Lower leg skin (tissue), 4 donors: ENCODE measurements around the gene HERPUD2. TPM values are rescaled to one million over a fixed set of nuclear protein-coding genes. Genes with fewer than 3 reads are reported as not detected.

Experiments
- DNase-seq, 2 donors: peaks; one replicate each; pipeline ENCODE4 v3.0.0-alpha.2; 2019; ENCODE audit warnings: low spot score in 2 of 2
- H3K4me3 ChIP-seq: fragments of 200-600 bp; sonication (generic); 2 replicates; pipeline ENCODE4 v1.5.1; 2017; ENCODE audit warnings: mild to moderate bottlenecking, low read depth; ENCODE audit not compliant: poor library complexity, severe bottlenecking
- CTCF ChIP-seq, 3 donors: fragments of 450-650 bp; IDR thresholded peaks; one replicate each; pipeline ENCODE4 v1.5.1; 2016; ENCODE audit warnings: antibody characterized with exemption in 3 of 3, mild to moderate bottlenecking in 3 of 3, moderate library complexity in 2 of 3
- POLR2A ChIP-seq, 2 donors: fragments of 450-650 bp; IDR thresholded peaks; one replicate each; pipeline ENCODE4 v1.6.1; 2016 to 2017; ENCODE audit warnings: antibody characterized with exemption in 2 of 2, mild to moderate bottlenecking in 1 of 2, moderate library complexity in 1 of 2
- WGBS, 2 donors: methylation state at CpG; one replicate each; pipeline ENCODE4 v1.1.5; 2018; 5-methylcytosine and 5-hydroxymethylcytosine counted together
- intact Hi-C: fragments of 100-400 bp; cut with DNase I; formaldehyde crosslinking; loops from one replicate; pipeline ENCODE4 v1.15.0; 2023; ENCODE audit warnings: low total_unique reads
- total RNA-seq, 4 donors: library from RNA; depleted of rRNA; stranded (reverse); fragments of >200 nt; gene quantifications; one replicate each; pipeline ENCODE4 v1.1.0, GENCODE V29; 2016

Gene HERPUD2
- total RNA-seq, 4 donors from 2014 or later, result 24.8 to 44.1 (median 39.3) TPM

- TF ChIP-seq CTCF (IDR thresholded peaks at IDR 0.05) (no peak), POLR2A (IDR thresholded peaks at IDR 0.05) (no peak)
- 95 to 96% methylated on average over 7 of the region's 7 CpGs for WGBS, 2 donors
- intact Hi-C loops, result no loop called here
- no peak overlapping the region for H3K4me3 ChIP-seq
- DNase-seq, result no peak
Measured at GRCh38 chr7:35712563-35713226, 17.8 kb upstream of the HERPUD2 start.

GRCh38 chr7:35707422-35707821, 12.5 kb upstream of the HERPUD2 start:
- WGBS, 2 donors, result 40 to 70% methylated on average over 4 of the region's 4 CpGs
- TF ChIP-seq POLR2A (IDR thresholded peaks at IDR 0.05) (no peak), CTCF (IDR thresholded peaks at IDR 0.05) (no peak)
- intact Hi-C loops, result no loop called here

GRCh38 chr7:35705932-35706461, 11.1 kb upstream of the HERPUD2 start:
- DNase-seq, result no peak
- TF ChIP-seq POLR2A (IDR thresholded peaks at IDR 0.05) (no peak), CTCF (IDR thresholded peaks at IDR 0.05) (no peak)

More at GRCh38 chr7:35707422-35707821, 12.5 kb upstream of the HERPUD2 start:
- no peak for DNase-seq
- no peak overlapping the region for H3K4me3 ChIP-seq

GRCh38 chr7:35704261-35704660, 9.3 kb upstream of the HERPUD2 start:
- TF ChIP-seq CTCF (IDR thresholded peaks at IDR 0.05) (no peak), POLR2A (IDR thresholded peaks at IDR 0.05) (no peak)
- 25 to 63% methylated on average over 1 of the region's 1 CpG for WGBS, 2 donors
- DNase-seq, result no peak

More at GRCh38 chr7:35705932-35706461, 11.1 kb upstream of the HERPUD2 start:
- intact Hi-C loops, result no loop called here
- H3K4me3 ChIP-seq, result no peak overlapping the region

GRCh38 chr7:35702541-35702940, 7.6 kb upstream of the HERPUD2 start:
- TF ChIP-seq POLR2A (IDR thresholded peaks at IDR 0.05), result no peak
- no peak for TF ChIP-seq CTCF (IDR thresholded peaks at IDR 0.05)
- DNase-seq, result no peak
- H3K4me3 ChIP-seq, result no peak overlapping the region
- intact Hi-C loops, result loop anchor here (2.0 kb wide), 1 partner anchor 60 kb away; no protein-coding TSS in a partner anchor
- 79 to 80% methylated on average over 4 of the region's 4 CpGs for WGBS, 2 donors

More at GRCh38 chr7:35704261-35704660, 9.3 kb upstream of the HERPUD2 start:
- no peak overlapping the region for H3K4me3 ChIP-seq
- intact Hi-C loops, result no loop called here
